Right lobe of liver (tissue), 4 donors: ENCODE results near the gene CPB1.

Experiments
- CTCF ChIP-seq, 4 donors: fragments of 200-600 bp in 3 of 4; fragments of 450-650 bp in 1 of 4; IDR thresholded peaks; one replicate each; pipeline versions ENCODE4 v1.5.1 to v1.8.0; 2016 to 2022; ENCODE audit warnings: antibody characterized with exemption in 4 of 4, mild to moderate bottlenecking in 2 of 4
- POLR2A ChIP-seq: fragments of 450-650 bp; IDR thresholded peaks from one replicate; pipeline ENCODE4 v1.6.1; 2017; ENCODE audit warnings: antibody characterized with exemption, mild to moderate bottlenecking
- donor health status: DM: no; HTN: no; CAD: no.
- donor health status: DM: no; HTN: no; CAD: no.
- donor health status: DM: no; HTN: yes; CAD: no.

GRCh38 chr3:148852271-148852992 is 24.8 kb downstream of the CPB1 start:
- TF ChIP-seq POLR2A = no peak
- no peak for TF ChIP-seq CTCF (IDR thresholded peaks at IDR 0.05)
